Spleen (tissue), 11 donors: ENCODE results near the gene SLC22A9. TPM values are rescaled to one million over a fixed set of nuclear protein-coding genes. Genes with fewer than 3 reads are reported as not detected.

Source experiments
- DNase-seq: peaks from one replicate; pipeline ENCODE4 v3.0.0-alpha.2; 2020
- H3K27ac ChIP-seq, 8 donors: fragments of 200-600 bp; sonication (generic) in 7 of 8; 1 replicate in 4 of 8; 2 replicates in 4 of 8; pipeline versions ENCODE4 v1.5.0 to v1.8.0; 2016 to 2021; ENCODE audit warnings: inconsistent platforms in 4 of 8, mild to moderate bottlenecking in 4 of 8, moderate library complexity in 1 of 8
- H3K27me3 ChIP-seq, 7 donors: fragments of 200-600 bp; sonication (generic) in 6 of 7; replicated peaks in 1 of 7; 1 replicate in 4 of 7; 2 replicates in 3 of 7; pipeline versions ENCODE4 v1.5.0 to v1.8.0; 2016 to 2021; ENCODE audit warnings: inconsistent platforms in 3 of 7, mild to moderate bottlenecking in 1 of 7
- H3K36me3 ChIP-seq, 6 donors: fragments of 200-600 bp; sonication (generic) in 5 of 6; 1 replicate in 4 of 6; 2 replicates in 2 of 6; pipeline versions ENCODE4 v1.5.0 to v1.8.0; 2016 to 2021; ENCODE audit warnings: inconsistent platforms in 2 of 6
- H3K4me1 ChIP-seq, 6 donors: fragments of 200-600 bp; sonication (generic) in 5 of 6; 1 replicate in 3 of 6; 2 replicates in 3 of 6; pipeline versions ENCODE4 v1.5.0 to v1.8.0; 2016 to 2021; ENCODE audit warnings: inconsistent platforms in 3 of 6
- H3K4me3 ChIP-seq, 8 donors: fragments of 200-600 bp; sonication (generic) in 7 of 8; 1 replicate in 4 of 8; 2 replicates in 4 of 8; pipeline versions ENCODE4 v1.5.0 to v1.8.0; 2016 to 2021; ENCODE audit warnings: inconsistent platforms in 4 of 8, mild to moderate bottlenecking in 4 of 8, moderate library complexity in 2 of 8
- H3K9me3 ChIP-seq, 8 donors: fragments of 200-600 bp; sonication (generic) in 7 of 8; 1 replicate in 4 of 8; 2 replicates in 4 of 8; pipeline versions ENCODE4 v1.5.0 to v1.8.0; 2016 to 2021; ENCODE audit warnings: inconsistent platforms in 4 of 8
- POLR2A ChIP-seq, 3 donors: fragments of 450-650 bp; IDR thresholded peaks; one replicate each; pipeline ENCODE4 v1.5.1; 2017; ENCODE audit warnings: antibody characterized with exemption in 3 of 3, mild to moderate bottlenecking in 1 of 3
- POLR2AphosphoS5 ChIP-seq, 3 donors: sonication (generic); formaldehyde crosslinking; IDR thresholded peaks; one replicate each; pipeline ENCODE4 v1.5.1; 2017; ENCODE audit warnings: antibody characterized with exemption in 3 of 3
- WGBS, 5 donors: extraction: QIAGEN DNeasy Blood & Tissue Kit in 3 of 5; methylation state at CpG; one replicate each; pipeline versions ENCODE4 v1.1.5 to v1.1.7; 2013 to 2018; 5-methylcytosine and 5-hydroxymethylcytosine counted together
- intact Hi-C: fragments of 100-400 bp; cut with DNase I; formaldehyde crosslinking; loops from one replicate; pipeline ENCODE4 v1.15.0; 2023; ENCODE audit warnings: low total_unique reads
- polyA plus RNA-seq, 3 donors: library from polyadenylated mRNA; stranded (reverse); fragments of 200-250 nt; gene quantifications; one replicate each; pipeline ENCODE4 v1.2.1, GENCODE V29; 2013
- total RNA-seq, 7 donors: library from RNA; depleted of rRNA in 3 of 7; stranded (reverse); fragments of >200 nt in 3 of 7; fragmentation: NEBNext Ultra II Directional in 4 of 7; extraction: Animal tissue kit (Norgen Biotek cat#: 25700) in 4 of 7; gene quantifications; one replicate each; pipeline versions ENCODE4 v1.1.0 to v1.2.1, GENCODE V29; 2016 to 2021
- TF ChIP-seq, protein P1 (sequence below), 11 experiments: fragments of 200-600 bp in 7 of 11; fragments of 450-650 bp in 4 of 11; sonication (generic) in 4 of 11; IDR thresholded peaks in 8 of 11; conservative IDR thresholded peaks in 3 of 11; 1 replicate in 7 of 11; 2 replicates in 4 of 11; pipeline versions ENCODE4 v1.4.0 to v1.8.0; 2016 to 2021; ENCODE audit warnings: antibody characterized with exemption in 11 of 11, inconsistent platforms in 4 of 11, mild to moderate bottlenecking in 1 of 11
- donor health status: healthy with polysubstance abuse.
- donor health status: DM: no; HTN: no; CAD: no; lungs with moderate emphysema.
- donor health status: DM: no; HTN: no; CAD: no.
- donor health status: Bipolar disorder and iron deficiency.
- donor health status: healthy.
- donor health status: DM: no; HTN: no; CAD: no.
- donor health status: DM: yes; HTN: yes; CAD: no.

SLC22A9 gene
- total and polyA plus RNA-seq, 10 donors, result 0.06 TPM; not detected in 9

- Histone ChIP-seq H3K4me1 (no peaks in the 10 kb centered on the region), H3K27ac (no peak overlapping the region), H3K36me3 (no peaks in the 10 kb centered on the region), H3K27me3 (peaks cover 0 to 21% (median 0%) of the 10 kb centered on the region in 7 donors), H3K4me3 (no peak overlapping the region), H3K9me3 (peaks cover 0 to 12% (median 0%) of the 10 kb centered on the region in 8 donors)
- WGBS, 5 donors, result 74 to 88% (median 83%) methylated on average over 2 of the region's 2 CpGs
- intact Hi-C loops, result no loop called here
- no peak for TF ChIP-seq POLR2A (IDR thresholded peaks at IDR 0.05)
- TF ChIP-seq, protein P1, sequence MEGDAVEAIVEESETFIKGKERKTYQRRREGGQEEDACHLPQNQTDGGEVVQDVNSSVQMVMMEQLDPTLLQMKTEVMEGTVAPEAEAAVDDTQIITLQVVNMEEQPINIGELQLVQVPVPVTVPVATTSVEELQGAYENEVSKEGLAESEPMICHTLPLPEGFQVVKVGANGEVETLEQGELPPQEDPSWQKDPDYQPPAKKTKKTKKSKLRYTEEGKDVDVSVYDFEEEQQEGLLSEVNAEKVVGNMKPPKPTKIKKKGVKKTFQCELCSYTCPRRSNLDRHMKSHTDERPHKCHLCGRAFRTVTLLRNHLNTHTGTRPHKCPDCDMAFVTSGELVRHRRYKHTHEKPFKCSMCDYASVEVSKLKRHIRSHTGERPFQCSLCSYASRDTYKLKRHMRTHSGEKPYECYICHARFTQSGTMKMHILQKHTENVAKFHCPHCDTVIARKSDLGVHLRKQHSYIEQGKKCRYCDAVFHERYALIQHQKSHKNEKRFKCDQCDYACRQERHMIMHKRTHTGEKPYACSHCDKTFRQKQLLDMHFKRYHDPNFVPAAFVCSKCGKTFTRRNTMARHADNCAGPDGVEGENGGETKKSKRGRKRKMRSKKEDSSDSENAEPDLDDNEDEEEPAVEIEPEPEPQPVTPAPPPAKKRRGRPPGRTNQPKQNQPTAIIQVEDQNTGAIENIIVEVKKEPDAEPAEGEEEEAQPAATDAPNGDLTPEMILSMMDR (IDR thresholded peaks at IDR 0.05 in 8 of 11, conservative IDR thresholded peaks at IDR 0.05 in 3 of 11), result no peak
- no peak for TF ChIP-seq POLR2AphosphoS5 (IDR thresholded peaks at IDR 0.05)
- DNase-seq, result no peak
Observed at GRCh38 chr11:63371396-63371795, 1.8 kb downstream of the SLC22A9 start.

GRCh38 chr11:63375434-63375833 is 5.8 kb downstream of the SLC22A9 start:
- DNase-seq, result no peak

GRCh38 chr11:63380130-63380529 is 10.5 kb downstream of the SLC22A9 start:
- H3K36me3 ChIP-seq, result no peaks in the 10 kb centered on the region
- no peaks in the 10 kb centered on the region for H3K9me3 ChIP-seq
- H3K4me1 ChIP-seq, result no peaks in the 10 kb centered on the region
- WGBS, 5 donors, result 38 to 40% (median 39%) methylated on average over 2 of the region's 2 CpGs
- no peak for DNase-seq
- no peak overlapping the region for H3K4me3 ChIP-seq
- TF ChIP-seq POLR2A (IDR thresholded peaks at IDR 0.05) (no peak), POLR2AphosphoS5 (IDR thresholded peaks at IDR 0.05) (no peak)
- TF ChIP-seq, protein P1 (IDR thresholded peaks at IDR 0.05 in 8 of 11, conservative IDR thresholded peaks at IDR 0.05 in 3 of 11), result no peak
- no peak overlapping the region for H3K27ac ChIP-seq
- no peaks in the 10 kb centered on the region for H3K27me3 ChIP-seq
- intact Hi-C loops, result no loop called here

More at GRCh38 chr11:63375434-63375833, 5.8 kb downstream of the SLC22A9 start:
- H3K27me3 ChIP-seq, result peaks cover 0 to 11% (median 0%) of the 10 kb centered on the region in 7 donors
- H3K4me3 ChIP-seq, result no peak overlapping the region
- TF ChIP-seq POLR2A (IDR thresholded peaks at IDR 0.05) (no peak), POLR2AphosphoS5 (IDR thresholded peaks at IDR 0.05) (no peak)
- TF ChIP-seq, protein P1 (IDR thresholded peaks at IDR 0.05 in 8 of 11, conservative IDR thresholded peaks at IDR 0.05 in 3 of 11), result no peak
- H3K4me1 ChIP-seq, result no peaks in the 10 kb centered on the region
- H3K36me3 ChIP-seq, result no peaks in the 10 kb centered on the region
- H3K9me3 ChIP-seq, result no peaks in the 10 kb centered on the region
- intact Hi-C loops, result no loop called here
- WGBS, 5 donors, result 7 to 20% (median 19%) methylated on average over 2 of the region's 2 CpGs
- no peak overlapping the region for H3K27ac ChIP-seq

DNA sequence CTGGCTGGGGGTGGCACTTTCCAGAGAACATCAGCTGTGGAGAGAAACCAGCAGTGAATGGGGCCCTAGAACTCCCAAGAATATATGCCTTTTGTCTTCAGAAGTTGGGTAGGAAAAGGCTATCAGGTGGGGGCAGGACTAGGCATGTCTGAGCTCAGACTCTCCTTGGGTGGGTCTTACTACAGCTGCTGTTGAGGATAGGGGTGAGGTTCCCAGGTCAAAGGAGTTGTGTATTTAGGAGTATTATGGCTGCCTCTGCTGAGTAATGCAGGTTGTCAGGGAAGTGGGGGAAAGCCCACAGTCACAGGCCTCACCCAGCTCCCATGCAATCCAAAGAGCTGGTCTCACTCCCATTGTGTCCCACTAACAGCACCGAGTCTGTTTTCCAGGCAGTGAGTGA is 26.1 kb downstream of the SLC22A9 start:
- Histone ChIP-seq H3K27ac (no peak overlapping the region), H3K4me3 (no peak overlapping the region), H3K27me3 (peaks cover 0 to 48% (median 0%) of the 10 kb centered on the region in 7 donors), H3K36me3 (no peaks in the 10 kb centered on the region), H3K9me3 (no peaks in the 10 kb centered on the region), H3K4me1 (no peaks in the 10 kb centered on the region)
- TF ChIP-seq, protein P1 (IDR thresholded peaks at IDR 0.05 in 8 of 11, conservative IDR thresholded peaks at IDR 0.05 in 3 of 11), result no peak
- TF ChIP-seq POLR2AphosphoS5 (IDR thresholded peaks at IDR 0.05), result no peak
- TF ChIP-seq POLR2A (IDR thresholded peaks at IDR 0.05), result no peak
- 63 to 100% (median 88%) methylated on average over 1 of the region's 1 CpG for WGBS, 5 donors
- no peak for DNase-seq
- intact Hi-C loops, result no loop called here
